H1 (cell line): Measurements from ENCODE around the gene ELP5. TPM values are rescaled to one million over a fixed set of nuclear protein-coding genes. Genes with fewer than 3 reads are reported as not detected.

Experiments
- CTCF ChIA-PET: fragments of 300-600 bp; sonication (Branson Sonifier 250); formaldehyde crosslinking; loops from one replicate; lab custom pipeline; 2021; ENCODE audit not compliant: partially characterized antibody; lab: Charles Lee
- POLR2A ChIA-PET: fragments of 300-600 bp; sonication (Branson Sonifier 250); formaldehyde crosslinking; loops from one replicate; lab custom pipeline; 2021; ENCODE audit warnings: inconsistent platforms; ENCODE audit not compliant: partially characterized antibody; lab: Charles Lee
- DNase-seq, 2 experiments: peaks; one replicate each; pipeline versions ENCODE4 v3.0.0 to v3.0.0-alpha.2; 2010 to 2022; ENCODE audit warnings: low spot score in 2 of 2, low read depth in 1 of 2, mixed read lengths in 1 of 2
- FAIRE-seq: peaks from 2 replicates; lab custom pipeline; 2011; peaks lifted over from hg19 to GRCh38; lab: Jason Lieb, UNC
- H2AFZ ChIP-seq: 2 replicates; pipeline ENCODE4 v1.8.1; 2012; ENCODE audit warnings: low read length, inconsistent platforms
- H2AK5ac ChIP-seq: 2 replicates; pipeline ENCODE4 v1.6.1; 2013; ENCODE audit warnings: low read depth, low read length
- H2BK120ac ChIP-seq: replicated peaks from 2 replicates; pipeline ENCODE3; 2013; ENCODE audit warnings: low read depth, low read length, inconsistent platforms
- H2BK12ac ChIP-seq: 2 replicates; pipeline ENCODE4 v1.6.1; 2013; ENCODE audit warnings: low read depth, low read length
- H2BK15ac ChIP-seq: 2 replicates; pipeline ENCODE4 v1.6.1; 2013; ENCODE audit warnings: low read length
- H2BK20ac ChIP-seq: 2 replicates; pipeline ENCODE4 v1.6.1; 2013; ENCODE audit warnings: low read length
- H2BK5ac ChIP-seq: 2 replicates; pipeline ENCODE4 v1.6.1; 2013; ENCODE audit warnings: low read depth, low read length
- H3K14ac ChIP-seq: 2 replicates; pipeline ENCODE4 v1.6.1; 2013; ENCODE audit warnings: inconsistent platforms; ENCODE audit not compliant: insufficient read length
- H3K18ac ChIP-seq: 2 replicates; pipeline ENCODE4 v1.6.1; 2013; ENCODE audit warnings: low read length; ENCODE audit errors: extremely low read depth
- H3K23ac ChIP-seq: 2 replicates; pipeline ENCODE4 v1.6.1; 2013; ENCODE audit warnings: inconsistent platforms; ENCODE audit not compliant: insufficient read length
- H3K23me2 ChIP-seq: 2 replicates; pipeline ENCODE4 v1.6.1; 2013; ENCODE audit warnings: low read depth, low read length
- H3K27ac ChIP-seq: 2 replicates; pipeline ENCODE4 v1.6.1; 2011; ENCODE audit warnings: low read depth, low read length, inconsistent platforms
- H3K27me3 ChIP-seq, 4 experiments: replicated peaks in 1 of 4; 1 replicate in 1 of 4; 2 replicates in 3 of 4; pipeline versions ENCODE4 v1.6.1 to v1.8.1; 2011 to 2013; ENCODE audit warnings: low read length in 3 of 4, mild to moderate bottlenecking in 3 of 4, inconsistent platforms in 2 of 4, mixed read lengths in 2 of 4, moderate library complexity in 1 of 4; ENCODE audit not compliant: control insufficient read depth in 3 of 4, insufficient read depth in 3 of 4; ENCODE audit errors: extremely low read depth in 1 of 4
- H3K36me3 ChIP-seq, 4 experiments: 2 replicates each; pipeline versions ENCODE4 v1.6.1 to v1.8.1; 2011 to 2013; ENCODE audit warnings: mild to moderate bottlenecking in 4 of 4, low read length in 3 of 4, moderate library complexity in 2 of 4, control low read depth in 1 of 4, inconsistent platforms in 1 of 4; ENCODE audit not compliant: insufficient read depth in 4 of 4, control insufficient read depth in 2 of 4
- H3K4ac ChIP-seq: replicated peaks from 2 replicates; pipeline ENCODE3; 2013; ENCODE audit warnings: low read length, low read depth, mixed read lengths, inconsistent platforms; ENCODE audit not compliant: insufficient read length
- H3K4me1 ChIP-seq, 4 experiments: replicated peaks in 1 of 4; 1 replicate in 1 of 4; 2 replicates in 3 of 4; pipeline versions ENCODE4 v1.6.1 to v1.8.1; 2011 to 2013; ENCODE audit warnings: low read length in 3 of 4, inconsistent platforms in 2 of 4, mixed read lengths in 1 of 4; ENCODE audit not compliant: insufficient read depth in 4 of 4, control insufficient read depth in 3 of 4
- H3K4me2 ChIP-seq, 2 experiments: 2 replicates each; pipeline versions ENCODE4 v1.6.1 to v1.8.1; 2011 to 2013; ENCODE audit warnings: low read depth in 2 of 2, low read length in 2 of 2, control low read depth in 1 of 2, inconsistent platforms in 1 of 2, mild to moderate bottlenecking in 1 of 2; ENCODE audit not compliant: insufficient read depth in 1 of 2
- H3K4me3 ChIP-seq, 4 experiments: fragments of 200-600, 300-600 bp in 1 of 4; sonication (generic), shearing (Covaris generic), sonication (Bioruptor Twin) in 1 of 4; 2 replicates each; pipeline versions ENCODE4 v1.5.1 to v1.8.1; 2011 to 2016; ENCODE audit warnings: low read length in 4 of 4, low read depth in 3 of 4, control low read depth in 2 of 4, inconsistent platforms in 2 of 4, mild to moderate bottlenecking in 2 of 4, mixed read lengths in 1 of 4, moderate library complexity in 1 of 4; ENCODE audit not compliant: insufficient read depth in 2 of 4; ENCODE audit errors: extremely low read depth in 1 of 4
- H3K56ac ChIP-seq: replicated peaks from 2 replicates; pipeline ENCODE3; 2013; ENCODE audit warnings: low read depth, mild to moderate bottlenecking, mixed read lengths, low read length, inconsistent platforms; ENCODE audit not compliant: insufficient read length
- H3K79me1 ChIP-seq: 2 replicates; pipeline ENCODE4 v1.6.1; 2013; ENCODE audit warnings: low read depth, low read length, control low read depth
- H3K79me2 ChIP-seq, 2 experiments: 2 replicates each; pipeline versions ENCODE4 v1.6.1 to v1.8.1; 2012 to 2013; ENCODE audit warnings: low read length in 2 of 2, mild to moderate bottlenecking in 2 of 2, inconsistent platforms in 1 of 2; ENCODE audit not compliant: insufficient read depth in 2 of 2, control insufficient read depth in 1 of 2
- H3K9ac ChIP-seq, 4 experiments: replicated peaks in 1 of 4; 1 replicate in 1 of 4; 2 replicates in 3 of 4; pipeline versions ENCODE4 v1.6.1 to v1.8.1; 2011 to 2013; ENCODE audit warnings: low read depth in 3 of 4, low read length in 3 of 4, control low read depth in 2 of 4, mild to moderate bottlenecking in 2 of 4, moderate library complexity in 2 of 4, inconsistent platforms in 1 of 4; ENCODE audit errors: extremely low read depth in 1 of 4
- H3K9me3 ChIP-seq, 2 experiments: 2 replicates each; pipeline versions ENCODE4 v1.6.1 to v1.8.1; 2012 to 2013; ENCODE audit warnings: mild to moderate bottlenecking in 2 of 2, moderate library complexity in 2 of 2, control low read depth in 1 of 2, inconsistent platforms in 1 of 2, low read depth in 1 of 2, low read length in 1 of 2, mixed read lengths in 1 of 2; ENCODE audit not compliant: insufficient read depth in 2 of 2
- H4K20me1 ChIP-seq, 2 experiments: replicated peaks in 1 of 2; 2 replicates each; pipeline versions ENCODE3 to v1.8.1; 2011 to 2013; ENCODE audit warnings: inconsistent platforms in 2 of 2, low read length in 2 of 2, mild to moderate bottlenecking in 1 of 2; ENCODE audit not compliant: insufficient read depth in 2 of 2, control insufficient read depth in 1 of 2
- H4K5ac ChIP-seq: 2 replicates; pipeline ENCODE4 v1.6.1; 2013; ENCODE audit warnings: low read length, low read depth, mixed read lengths, inconsistent platforms; ENCODE audit not compliant: insufficient read length
- H4K8ac ChIP-seq: 2 replicates; pipeline ENCODE4 v1.8.0; 2013; ENCODE audit warnings: mild to moderate bottlenecking, moderate library complexity, low read length, inconsistent platforms; ENCODE audit not compliant: insufficient read depth; ENCODE audit errors: extremely low read depth
- H4K91ac ChIP-seq: replicated peaks from 2 replicates; pipeline ENCODE3; 2013; ENCODE audit warnings: low read length, mixed read lengths, inconsistent platforms; ENCODE audit not compliant: insufficient read length
- CBX8 ChIP-seq: fragments of 300-800, 300-1000 bp; sonication (generic); IDR thresholded peaks from 2 replicates; pipeline ENCODE4 v1.7.1; 2016; ENCODE audit warnings: low read depth, low read length, borderline replicate concordance
- POLR2AphosphoS5 ChIP-seq: IDR thresholded peaks from 2 replicates; pipeline ENCODE4 v1.6.1; 2011; ENCODE audit warnings: low read depth, low read length
- SP1 ChIP-seq: IDR thresholded peaks from 2 replicates; pipeline ENCODE4 v1.6.1; 2011; ENCODE audit warnings: low read depth, low read length
- SRF ChIP-seq: IDR thresholded peaks from 2 replicates; pipeline ENCODE4 v1.6.1; 2011; ENCODE audit warnings: mild to moderate bottlenecking, low read depth, low read length, moderate library complexity
- TAF1 ChIP-seq: IDR thresholded peaks from 2 replicates; pipeline ENCODE4 v1.6.1; 2011; ENCODE audit warnings: mild to moderate bottlenecking, low read depth, low read length
- TEAD4 ChIP-seq: IDR thresholded peaks from 2 replicates; pipeline ENCODE4 v1.6.1; 2012; ENCODE audit warnings: low read depth, low read length, inconsistent platforms, mixed read lengths
- WGBS, 2 experiments: shearing (Covaris generic) in 1 of 2; methylation state at CpG; one replicate each; pipeline versions ENCODE4 v1.1.6 to v1.1.7; 2013 to 2015; ENCODE audit warnings: low lambda C conversion rate in 2 of 2, mixed read lengths in 2 of 2, inconsistent platforms in 1 of 2, low coverage in 1 of 2, missing lambda C conversion rate in 1 of 2; ENCODE audit not compliant: insufficient replicate concordance in 2 of 2, insufficient coverage in 1 of 2, insufficient read length in 1 of 2; ENCODE audit errors: extremely low coverage in 1 of 2, missing lambda C conversion rate in 1 of 2; 5-methylcytosine and 5-hydroxymethylcytosine counted together
- polyA plus RNA-seq, 7 experiments: library from polyadenylated mRNA; depleted of rRNA in 3 of 7; stranded (reverse) in 5 of 7; unstranded in 2 of 7; fragments of >200 nt in 5 of 7; fragments of 200-250 nt in 2 of 7; gene quantifications; 1 replicate in 5 of 7; 2 replicates in 1 of 7; 4 replicates in 1 of 7; pipeline versions ENCODE4 v1.2.1 to v1.2.3, GENCODE V29; 2011 to 2013; ENCODE audit warnings: missing spikeins in 2 of 7, mixed read lengths in 2 of 7
- total RNA-seq: library from RNA; stranded (reverse); fragmentation: NEBNext Ultra II Directional; extraction: Animal tissue kit (Norgen Biotek cat#: 25700); gene quantifications from 2 replicates; pipeline ENCODE4 v1.2.1, GENCODE V29; 2021

ELP5 gene
- total and polyA plus RNA-seq, 2 of the 8 experiments (the other 6 are each of a cell fraction or from before 2014, with no cell fraction given): 75.4 to 107 TPM

DNA sequence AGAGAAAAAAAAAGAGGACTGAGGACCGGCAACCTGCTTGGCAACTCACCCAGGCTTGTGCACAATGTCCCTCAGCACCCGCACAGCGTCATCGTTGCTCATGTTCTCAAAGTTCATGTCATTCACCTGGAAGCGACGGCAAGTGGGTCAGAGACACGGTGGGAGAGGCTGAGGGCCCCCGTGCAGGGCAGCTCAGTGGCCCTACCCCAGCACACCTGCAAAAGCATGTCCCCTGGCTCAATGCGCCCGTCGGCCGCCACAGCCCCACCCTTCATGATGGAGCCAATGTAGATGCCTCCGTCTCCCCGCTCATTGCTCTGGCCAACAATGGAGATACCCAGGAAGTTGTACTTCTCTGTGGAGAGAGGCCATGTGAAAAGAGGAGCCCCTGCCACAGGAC lies 23.1 kb upstream of the ELP5 start:
- H2BK120ac ChIP-seq: no peak overlapping the region
- ChIA-PET POLR2A (interaction anchor here (1.1 to 19.7 kb wide), 2 partner anchors 7 to 10 kb away, joined by 3 to 386 read pairs; partner anchors contain the start of genes ACADVL, DLG4 and PHF23), CTCF (interaction anchor here (4.0 kb wide), 1 partner anchor 8 kb away, joined by 24 read pairs; the partner anchor contains the start of genes ACADVL and DLG4)
- no peak overlapping the region for H4K5ac ChIP-seq
- H2BK15ac ChIP-seq: no peak overlapping the region
- H3K4me2 ChIP-seq: no peak overlapping the region
- no peak overlapping the region for H3K9ac ChIP-seq
- no peak overlapping the region for H4K8ac ChIP-seq
- peaks cover 10% of the 10 kb centered on the region for H3K79me1 ChIP-seq
- H3K79me2 ChIP-seq: peaks cover 13 to 39% of the 10 kb centered on the region in 2 experiments
- H3K4me1 ChIP-seq: no peaks in the 10 kb centered on the region; a peak in 1 of 7 replicates
- H3K4me3 ChIP-seq: no peak overlapping the region
- WGBS, 2 experiments: 95% methylated on average over 10 of the region's 14 CpGs; no CpG with 5 or more reads in 1 of the 2 experiments
- H3K9me3 ChIP-seq: no peaks in the 10 kb centered on the region
- no peak overlapping the region for H2AK5ac ChIP-seq
- peaks cover 14 to 39% of the 10 kb centered on the region in 2 experiments for H4K20me1 ChIP-seq
- FAIRE-seq: no peak
- H4K91ac ChIP-seq: no peak overlapping the region
- H3K27me3 ChIP-seq: no peaks in the 10 kb centered on the region
- DNase-seq: no peak
- TF ChIP-seq CBX8 (no peak), TEAD4 (no peak), SP1 (no peak), SRF (no peak), TAF1 (no peak), POLR2AphosphoS5 (no peak)
- peaks cover 15 to 56% (median 47%) of the 10 kb centered on the region in 4 experiments for H3K36me3 ChIP-seq
- no peak overlapping the region for H3K27ac ChIP-seq
- H3K56ac ChIP-seq: no peak overlapping the region
- no peak overlapping the region for H3K4ac ChIP-seq
- H3K18ac ChIP-seq: no peak overlapping the region
- H2BK20ac ChIP-seq: no peak overlapping the region
- H3K23ac ChIP-seq: no peak overlapping the region
- no peaks in the 10 kb centered on the region for H3K23me2 ChIP-seq
- no peak overlapping the region for H2BK5ac ChIP-seq
- H2AFZ ChIP-seq: no peak overlapping the region
- no peak overlapping the region for H3K14ac ChIP-seq
- no peak overlapping the region for H2BK12ac ChIP-seq
